ENCODE measurements around the gene SERPINB4. TPM values are rescaled to one million over a fixed set of nuclear protein-coding genes. Genes with fewer than 3 reads are reported as not detected.
A peak's percentile ranks its signal among the peaks of the same experiment; 100 is the strongest.

Gene SERPINB4
- total RNA-seq, 6 donors from 2014 or later = 2.6 TPM; not detected in 5

DNA sequence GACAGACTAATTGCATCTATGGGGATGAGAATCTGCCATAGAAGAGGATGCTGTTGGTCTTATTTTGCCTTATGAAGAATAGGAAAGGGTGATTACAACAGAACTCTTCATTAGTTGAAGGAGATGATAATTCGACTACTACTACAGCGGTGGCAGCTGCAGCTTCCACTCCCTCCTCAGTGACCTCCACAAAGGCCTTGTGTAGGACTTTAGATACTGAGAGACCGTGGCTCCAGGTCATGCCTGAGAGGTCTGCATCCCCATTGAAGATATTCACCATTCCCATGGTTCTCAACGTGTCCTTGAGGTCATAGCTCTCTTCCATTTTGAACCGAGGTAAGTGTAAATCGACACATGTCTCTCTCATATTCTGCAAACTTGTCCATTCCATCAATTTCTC lies 6.4 kb downstream of the SERPINB4 start:
- ATAC-seq (ENCODE audit: low FRiP score in 2 of 2) = no peak
- WGBS, 2 donors = 79 to 82% methylated on average over 6 of the region's 6 CpGs

DNA sequence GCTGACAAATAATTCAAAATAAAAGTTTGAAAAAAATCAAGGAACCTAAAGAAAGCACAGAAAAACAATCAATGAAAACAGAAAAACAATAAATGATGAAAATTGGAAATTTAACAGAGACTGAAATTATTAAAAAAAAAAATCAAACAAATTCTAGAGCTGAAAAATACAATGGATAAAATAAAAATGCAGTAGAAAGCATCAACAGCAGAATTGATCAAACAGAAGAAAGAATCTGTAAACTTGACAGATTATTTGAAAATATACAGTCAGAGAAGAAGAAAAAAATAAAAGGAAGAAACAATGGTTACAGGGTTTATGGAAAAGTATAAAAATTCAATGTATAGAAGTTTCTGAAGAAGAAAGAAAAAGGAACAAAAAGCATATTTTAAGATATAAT lies 16.2 kb downstream of the SERPINB4 start:
- DNase-seq (no peak), ATAC-seq (ENCODE audit: low FRiP score in 2 of 2) (no peak)
- Histone ChIP-seq H3K9me3 (peaks cover 4 to 28% (median 19%) of the 10 kb centered on the region in 4 donors), H3K4me1 (no peaks in the 10 kb centered on the region), H3K36me3 (no peaks in the 10 kb centered on the region), H3K27me3 (no peaks in the 10 kb centered on the region), H3K4me3 (no peak overlapping the region), H3K27ac (no peak overlapping the region)
- TF ChIP-seq POLR2AphosphoS5 (IDR thresholded peaks at IDR 0.05) = no peak
- no peak for TF ChIP-seq EP300 (IDR thresholded peaks at IDR 0.05)
- TF ChIP-seq, protein P1, sequence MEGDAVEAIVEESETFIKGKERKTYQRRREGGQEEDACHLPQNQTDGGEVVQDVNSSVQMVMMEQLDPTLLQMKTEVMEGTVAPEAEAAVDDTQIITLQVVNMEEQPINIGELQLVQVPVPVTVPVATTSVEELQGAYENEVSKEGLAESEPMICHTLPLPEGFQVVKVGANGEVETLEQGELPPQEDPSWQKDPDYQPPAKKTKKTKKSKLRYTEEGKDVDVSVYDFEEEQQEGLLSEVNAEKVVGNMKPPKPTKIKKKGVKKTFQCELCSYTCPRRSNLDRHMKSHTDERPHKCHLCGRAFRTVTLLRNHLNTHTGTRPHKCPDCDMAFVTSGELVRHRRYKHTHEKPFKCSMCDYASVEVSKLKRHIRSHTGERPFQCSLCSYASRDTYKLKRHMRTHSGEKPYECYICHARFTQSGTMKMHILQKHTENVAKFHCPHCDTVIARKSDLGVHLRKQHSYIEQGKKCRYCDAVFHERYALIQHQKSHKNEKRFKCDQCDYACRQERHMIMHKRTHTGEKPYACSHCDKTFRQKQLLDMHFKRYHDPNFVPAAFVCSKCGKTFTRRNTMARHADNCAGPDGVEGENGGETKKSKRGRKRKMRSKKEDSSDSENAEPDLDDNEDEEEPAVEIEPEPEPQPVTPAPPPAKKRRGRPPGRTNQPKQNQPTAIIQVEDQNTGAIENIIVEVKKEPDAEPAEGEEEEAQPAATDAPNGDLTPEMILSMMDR (IDR thresholded peaks at IDR 0.05) = no peak
- no peak for TF ChIP-seq POLR2A (IDR thresholded peaks at IDR 0.05)

More for the DNA sequence above, 6.4 kb downstream of the SERPINB4 start:
- Histone ChIP-seq H3K36me3 (no peaks in the 10 kb centered on the region), H3K9me3 (no peaks in the 10 kb centered on the region), H3K27ac (no peak overlapping the region), H3K27me3 (no peaks in the 10 kb centered on the region), H3K4me3 (no peak overlapping the region), H3K4me1 (no peaks in the 10 kb centered on the region)
- TF ChIP-seq, protein P1 (IDR thresholded peaks at IDR 0.05) = no peak
- TF ChIP-seq EP300 (IDR thresholded peaks at IDR 0.05) = no peak
- no peak for TF ChIP-seq POLR2A (IDR thresholded peaks at IDR 0.05)
- TF ChIP-seq POLR2AphosphoS5 (IDR thresholded peaks at IDR 0.05) = no peak
- no peak for DNase-seq

DNA sequence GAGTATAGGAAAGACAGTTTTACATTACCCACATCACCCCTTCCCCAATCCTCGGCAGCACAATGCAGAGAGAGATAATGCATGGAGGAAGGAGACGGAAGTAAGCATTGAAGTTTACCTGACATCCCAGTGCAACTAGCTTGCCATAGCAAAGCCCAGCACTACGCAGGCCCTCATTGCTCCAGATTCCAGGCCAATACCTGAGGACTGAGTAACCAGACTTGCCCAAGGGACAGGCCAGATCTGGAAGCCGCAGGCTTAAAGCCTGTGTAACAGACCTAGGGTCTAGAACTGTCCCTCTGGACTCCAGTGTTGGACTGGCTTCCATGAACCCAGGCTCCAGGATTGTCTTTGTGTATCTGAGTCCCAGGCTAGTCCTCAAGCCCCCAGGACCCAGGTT lies 17.6 kb downstream of the SERPINB4 start:
- WGBS, 2 donors = 77 to 84% methylated on average over 4 of the region's 4 CpGs
- no peaks in the 10 kb centered on the region for H3K27me3 ChIP-seq
- peaks cover 4 to 28% (median 19%) of the 10 kb centered on the region in 4 donors for H3K9me3 ChIP-seq

DNA sequence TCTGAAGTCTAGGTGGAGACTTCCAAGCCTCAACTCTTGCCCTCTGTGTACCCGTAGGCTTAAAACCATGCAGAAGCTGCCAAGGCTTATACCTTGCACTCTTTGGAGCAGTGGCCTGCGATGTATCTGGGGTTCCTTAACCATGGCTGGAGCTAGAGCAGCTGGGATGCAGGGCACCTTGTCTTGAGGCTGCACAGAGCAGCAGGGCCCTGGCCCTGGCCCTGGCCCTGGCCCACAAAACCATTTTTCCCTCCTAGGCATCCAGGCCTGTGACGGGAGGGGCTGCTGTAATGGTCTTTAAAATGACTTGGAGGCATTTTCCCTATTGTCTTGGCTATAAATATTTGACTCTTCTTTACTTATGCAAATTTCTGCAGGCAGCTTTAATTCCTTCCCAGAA lies 19.2 kb downstream of the SERPINB4 start:
- Histone ChIP-seq H3K4me3 (no peak overlapping the region), H3K4me1 (no peaks in the 10 kb centered on the region), H3K9me3 (peaks cover 4 to 28% (median 19%) of the 10 kb centered on the region in 4 donors), H3K27ac (no peak overlapping the region), H3K36me3 (no peaks in the 10 kb centered on the region), H3K27me3 (no peaks in the 10 kb centered on the region)
- 79 to 100% methylated on average over 1 to 3 of the region's 3 CpGs for whole genome bisulfite sequencing, 2 donors
- TF ChIP-seq, protein P1 (IDR thresholded peaks at IDR 0.05) = no peak
- TF ChIP-seq EP300 (IDR thresholded peaks at IDR 0.05) = no peak
- TF ChIP-seq POLR2A (IDR thresholded peaks at IDR 0.05) = no peak
- no peak for TF ChIP-seq POLR2AphosphoS5 (IDR thresholded peaks at IDR 0.05)
- DNase-seq (peak in 1 of 2 donors; percentile 15), ATAC-seq (ENCODE audit: low FRiP score in 2 of 2) (no peak)

More for the DNA sequence above, 17.6 kb downstream of the SERPINB4 start:
- no peak overlapping the region for H3K4me3 ChIP-seq
- no peaks in the 10 kb centered on the region for H3K36me3 ChIP-seq
- no peaks in the 10 kb centered on the region for H3K4me1 ChIP-seq
- TF ChIP-seq POLR2A (IDR thresholded peaks at IDR 0.05) (no peak), POLR2AphosphoS5 (IDR thresholded peaks at IDR 0.05) (no peak), EP300 (IDR thresholded peaks at IDR 0.05) (no peak)
- TF ChIP-seq, protein P1 (IDR thresholded peaks at IDR 0.05) = no peak
- ATAC-seq (ENCODE audit: low FRiP score in 2 of 2) = peak in 1 of 2 donors; percentile 37
- no peak for DNase-seq
- no peak overlapping the region for H3K27ac ChIP-seq

- ATAC-seq (ENCODE audit: low FRiP score in 2 of 2) = no peak
- H3K36me3 ChIP-seq = no peaks in the 10 kb centered on the region
- 85 to 88% methylated on average over 3 of the region's 3 CpGs for WGBS, 2 donors
- no peak overlapping the region for H3K27ac ChIP-seq
- no peaks in the 10 kb centered on the region for H3K4me1 ChIP-seq
- no peak for TF ChIP-seq POLR2AphosphoS5 (IDR thresholded peaks at IDR 0.05)
- TF ChIP-seq POLR2A (IDR thresholded peaks at IDR 0.05) = no peak
- TF ChIP-seq, protein P1 (IDR thresholded peaks at IDR 0.05) = no peak
- H3K9me3 ChIP-seq = peaks cover 0 to 7% (median 5%) of the 10 kb centered on the region in 4 donors
- no peak overlapping the region for H3K4me3 ChIP-seq
- no peak for DNase-seq
- no peaks in the 10 kb centered on the region for H3K27me3 ChIP-seq
Observed at GRCh38 chr18:63619661-63620060, 24.4 kb downstream of the SERPINB4 start.
